Renal cortex interstitium (tissue), 11 donors: ENCODE results near the gene HBG2. TPM values are rescaled to one million over a fixed set of nuclear protein-coding genes. Genes with fewer than 3 reads are reported as not detected.

ENCODE experiments used
- DNase-seq, 11 donors: peaks; one replicate each; pipeline ENCODE4 v3.0.0-alpha.2; 2013; ENCODE audit warnings: low read depth in 9 of 11, low spot score in 4 of 11; ENCODE audit errors: extremely low read depth in 1 of 11
- polyA plus RNA-seq, 3 donors: library from polyadenylated mRNA; unstranded; fragments of 120-200 nt; gene quantifications; one replicate each; pipeline ENCODE4 v1.2.1, GENCODE V29; 2013; ENCODE audit not compliant: insufficient read length in 3 of 3

The HBG2 gene
- polyA plus RNA-seq, 3 donors, result 1,167 to 4,071 (median 1,615) TPM

GRCh38 chr11:5210376-5210885 lies 44.1 kb downstream of the HBG2 start:
- no peak for DNase-seq

- DNase-seq, result peak in 7 of 11 donors; percentile 2 to 25 (median 8)
These were observed 49.8 kb downstream of the HBG2 start for GRCh38 chr11:5204787-5205186.

GRCh38 chr11:5203366-5203765 lies 51.2 kb downstream of the HBG2 start:
- no peak for DNase-seq

Other genes starting within 250 kb of the HBG2 start
- not detected for gene OR52J3, start 208.3 kb downstream of the HBG2 start, polyA plus RNA-seq
- gene OR52E2, start 195.2 kb downstream of the HBG2 start, polyA plus RNA-seq, result not detected
- not detected for gene OR52E1, start 185.2 kb downstream of the HBG2 start, polyA plus RNA-seq
- gene OR52A5, start 116.4 kb downstream of the HBG2 start, polyA plus RNA-seq, result not detected
- gene OR52A1, start 100.0 kb downstream of the HBG2 start, polyA plus RNA-seq, result under 1 TPM in 2 of 3 donors, not detected in 1; 0.01 to 0.05 TPM
- not detected for gene OR51V1, start 54.1 kb downstream of the HBG2 start, polyA plus RNA-seq
- 100 to 1,000 TPM; 110 to 331 (median 134) TPM for gene HBB, start 27.7 kb downstream of the HBG2 start, polyA plus RNA-seq
- 1 to 10 TPM; 1.2 to 2.1 (median 1.8) TPM for gene HBD, start 20.3 kb downstream of the HBG2 start, polyA plus RNA-seq
- gene HBG1, start 4.9 kb downstream of the HBG2 start, polyA plus RNA-seq, result 100 to 1,000 TPM; 304 to 877 (median 766) TPM
- 10 to 100 TPM in 1 of 3 donors, 1 to 10 TPM in 2; 2.4 to 26.1 (median 9.6) TPM for gene HBE1, start 15.2 kb upstream of the HBG2 start, polyA plus RNA-seq
- under 1 TPM in 2 of 3 donors, not detected in 1; 0.11 to 0.27 TPM for gene OR51B4, start 47.2 kb upstream of the HBG2 start, polyA plus RNA-seq
- gene OR51B2, start 69.5 kb upstream of the HBG2 start, polyA plus RNA-seq, result not detected
- gene OR51B5, start 88.7 kb upstream of the HBG2 start, polyA plus RNA-seq, result under 1 TPM; 0.33 to 0.56 (median 0.50) TPM
- not detected for gene OR51B6, start 96.7 kb upstream of the HBG2 start, polyA plus RNA-seq
- not detected for gene OR51M1, start 129.0 kb upstream of the HBG2 start, polyA plus RNA-seq
- gene OR51Q1, start 167.3 kb upstream of the HBG2 start, polyA plus RNA-seq, result not detected
- not detected for gene OR51I1, start 186.7 kb upstream of the HBG2 start, polyA plus RNA-seq
- under 1 TPM in 1 of 3 donors, not detected in 2; 0.09 TPM for gene OR51I2, start 194.5 kb upstream of the HBG2 start, polyA plus RNA-seq
- not detected for gene OR52D1, start 233.9 kb upstream of the HBG2 start, polyA plus RNA-seq